GM12878 (cell line): ENCODE results near the gene BRSK2. TPM values are rescaled to one million over a fixed set of nuclear protein-coding genes. Genes with fewer than 3 reads are reported as not detected.

ENCODE experiments used
- ATAC-seq: fragments of 200-7000 bp; cut with Tn5 transposase; 3 replicates; pipeline ENCODE4 v1.9.1; 2020; ENCODE audit warnings: mild to moderate bottlenecking, moderate library complexity
- BruUV-seq: library from RNA; stranded (reverse); fragments of 400-500 nt; replicated peaks from 2 replicates; lab custom pipeline; 2021; lab: Mats Ljungman, UMichigan
- CTCF ChIA-PET: fragments of 300-600 bp; sonication (Branson Sonifier 250); formaldehyde crosslinking; extraction: SDS; loops from one replicate; lab custom pipeline; 2021; ENCODE audit warnings: inconsistent platforms; lab: Yijun Ruan, JAX
- POLR2A ChIA-PET: fragments of 350-600 bp; formaldehyde crosslinking; extraction: SDS; loops from one replicate; lab custom pipeline; 2021; ENCODE audit warnings: inconsistent platforms; lab: Charles Lee
- RAD21 ChIA-PET: fragments of 300-600 bp; sonication (Branson Sonifier 250); formaldehyde crosslinking; loops from one replicate; lab custom pipeline; 2023; ENCODE audit warnings: antibody characterized with exemption; ENCODE audit not compliant: unreplicated experiment; lab: Charles Lee
- SMC1A ChIA-PET: fragments of 300-600 bp; sonication (Branson Sonifier 250); formaldehyde crosslinking; loops from one replicate; lab custom pipeline; 2023; ENCODE audit not compliant: unreplicated experiment, uncharacterized antibody; lab: Charles Lee
- DNase-seq: peaks from one replicate; pipeline ENCODE4 v3.0.0-alpha.2; 2011; ENCODE audit warnings: low read depth, low spot score
- FAIRE-seq: peaks from 3 replicates; lab custom pipeline; 2011; peaks lifted over from hg19 to GRCh38; lab: Jason Lieb, UNC
- H2AFZ ChIP-seq: 2 replicates; pipeline ENCODE4 v1.6.0; 2011; ENCODE audit warnings: low read depth, low read length, control low read depth; ENCODE audit not compliant: control insufficient read depth
- H3K27ac ChIP-seq: 2 replicates; pipeline ENCODE4 v1.5.1; 2011; ENCODE audit warnings: control low read depth; ENCODE audit not compliant: control insufficient read depth, insufficient read depth
- H3K27me3 ChIP-seq, 2 experiments: replicated peaks in 1 of 2; 2 replicates each; pipeline versions ENCODE4 v1.6.0 to v1.6.1; 2011; ENCODE audit warnings: low read length in 1 of 2; ENCODE audit not compliant: control insufficient read depth in 2 of 2, insufficient read depth in 2 of 2
- H3K36me3 ChIP-seq, 2 experiments: 2 replicates each; pipeline ENCODE4 v1.5.1; 2011; ENCODE audit warnings: low read length in 1 of 2; ENCODE audit not compliant: control insufficient read depth in 2 of 2, insufficient read depth in 2 of 2
- H3K4me1 ChIP-seq: 2 replicates; pipeline ENCODE4 v1.6.1; 2011; ENCODE audit warnings: mild to moderate bottlenecking, low read length, moderate library complexity, mixed read lengths; ENCODE audit not compliant: control insufficient read depth, insufficient read depth
- H3K4me2 ChIP-seq: 2 replicates; pipeline ENCODE4 v1.6.0; 2011; ENCODE audit warnings: control low read depth; ENCODE audit not compliant: control insufficient read depth, insufficient read depth
- H3K4me3 ChIP-seq: fragments of 200-600 bp; sonication (generic); 2 replicates; pipeline ENCODE4 v1.5.1; 2016
- H3K79me2 ChIP-seq: 2 replicates; pipeline ENCODE4 v1.6.0; 2011; ENCODE audit warnings: low read length; ENCODE audit not compliant: control insufficient read depth, insufficient read depth
- H3K9ac ChIP-seq: 2 replicates; pipeline ENCODE4 v1.8.0; 2011; ENCODE audit warnings: low read length, control low read depth, mixed read lengths; ENCODE audit not compliant: control insufficient read depth, insufficient read depth
- H3K9me3 ChIP-seq: replicated peaks from 3 replicates; pipeline ENCODE4 v1.5.1; 2011; ENCODE audit warnings: mild to moderate bottlenecking, low read length; ENCODE audit not compliant: control insufficient read depth, insufficient read depth
- H4K20me1 ChIP-seq: 2 replicates; pipeline ENCODE4 v1.6.0; 2011; ENCODE audit not compliant: control insufficient read depth, insufficient read depth
- ATF7 ChIP-seq: fragments of 450-650 bp; IDR thresholded peaks from 2 replicates; pipeline ENCODE4 v1.6.1; 2016; ENCODE audit warnings: low read depth, mild to moderate bottlenecking
- FOS ChIP-seq: IDR thresholded peaks from 3 replicates; pipeline ENCODE4 v1.6.1; 2011; ENCODE audit warnings: borderline replicate concordance; ENCODE audit not compliant: insufficient read length; ENCODE audit errors: extremely low read depth
- FOXK2 ChIP-seq: fragments of 450-650 bp; IDR thresholded peaks from 2 replicates; pipeline ENCODE4 v1.6.1; 2017; ENCODE audit warnings: mild to moderate bottlenecking, moderate library complexity
- IRF5 ChIP-seq: fragments of 450-650 bp; IDR thresholded peaks from 2 replicates; pipeline ENCODE4 v1.6.1; 2017; ENCODE audit warnings: borderline replicate concordance
- KAT2A ChIP-seq: conservative IDR thresholded peaks from 2 replicates; pipeline ENCODE4 v1.6.1; 2011; ENCODE audit warnings: low read depth, low read length; ENCODE audit not compliant: control insufficient read depth
- MEF2B ChIP-seq: fragments of 450-650 bp; IDR thresholded peaks from 2 replicates; pipeline ENCODE4 v1.6.1; 2018; ENCODE audit warnings: mild to moderate bottlenecking, moderate library complexity; ENCODE audit not compliant: partially characterized antibody, poor library complexity, severe bottlenecking
- NFIC ChIP-seq: IDR thresholded peaks from 2 replicates; pipeline ENCODE4 v1.6.1; 2012; ENCODE audit warnings: low read depth, mild to moderate bottlenecking, inconsistent platforms, low read length, moderate library complexity
- NFYB ChIP-seq: IDR thresholded peaks from 2 replicates; pipeline ENCODE4 v1.6.1; 2011; ENCODE audit warnings: low read depth, mild to moderate bottlenecking, low read length, improper control_type of control experiment, moderate library complexity; ENCODE audit not compliant: insufficient read depth
- NR2F1 ChIP-seq: fragments of 450-650 bp; conservative IDR thresholded peaks from 2 replicates; pipeline ENCODE4 v1.6.1; 2017; ENCODE audit warnings: mild to moderate bottlenecking
- NRF1 ChIP-seq: conservative IDR thresholded peaks from 2 replicates; pipeline ENCODE4 v1.6.1; 2011; ENCODE audit warnings: mild to moderate bottlenecking, low read depth, low read length, improper control_type of control experiment
- SIN3A ChIP-seq: IDR thresholded peaks from 2 replicates; pipeline ENCODE4 v1.6.1; 2012; ENCODE audit warnings: low read depth, low read length, improper control_type of control experiment
- SIX5 ChIP-seq: IDR thresholded peaks from 2 replicates; pipeline ENCODE4 v1.6.1; 2011; ENCODE audit warnings: mild to moderate bottlenecking, low read depth, low read length, moderate library complexity; ENCODE audit not compliant: severe bottlenecking
- STAT1 ChIP-seq: fragments of 450-650 bp; conservative IDR thresholded peaks from 2 replicates; pipeline ENCODE4 v1.6.1; 2014; ENCODE audit warnings: antibody characterized with exemption, mild to moderate bottlenecking
- TARDBP ChIP-seq: IDR thresholded peaks from 2 replicates; pipeline ENCODE4 v1.6.1; 2016; ENCODE audit warnings: borderline replicate concordance
- TBL1XR1 ChIP-seq: IDR thresholded peaks from 2 replicates; pipeline ENCODE4 v1.6.1; 2012; ENCODE audit warnings: low read depth, low read length, improper control_type of control experiment
- ZBED1 ChIP-seq: IDR thresholded peaks from 2 replicates; pipeline ENCODE4 v1.6.1; 2016; ENCODE audit warnings: borderline replicate concordance
- ZNF24 ChIP-seq: fragments of 450-650 bp; IDR thresholded peaks from 2 replicates; pipeline ENCODE4 v1.6.1; 2017; ENCODE audit warnings: antibody characterized with exemption, mild to moderate bottlenecking
- WGBS: methylation state at CpG from one replicate; pipeline ENCODE4 v1.1.6; 2016; ENCODE audit warnings: low lambda C conversion rate; ENCODE audit not compliant: insufficient replicate concordance, insufficient coverage; ENCODE audit errors: missing lambda C conversion rate; 5-methylcytosine and 5-hydroxymethylcytosine counted together
- in situ Hi-C: fragments of 300-500 bp; cut with MboI; formaldehyde crosslinking; loops from 9 replicates; pipeline ENCODE4 v1.14.3; 2018; ENCODE audit warnings: mixed read lengths
- intact Hi-C: fragments of 100-400 bp; cut with micrococcal nuclease; formaldehyde crosslinking; loops from one replicate; pipeline ENCODE4 v1.14.2; 2022; ENCODE audit not compliant: unreplicated experiment
- polyA plus RNA-seq, 11 experiments: library from polyadenylated mRNA; depleted of rRNA in 4 of 11; unstranded in 6 of 11; stranded (reverse) in 5 of 11; fragments of >200 nt; fragmentation: Nextera tagmentation in 4 of 11; fragmentation: Illumina TruSeq in 1 of 11; extraction: Ambion mirVana in 4 of 11; extraction: Trizol in 1 of 11; gene quantifications; 1 replicate in 1 of 11; 2 replicates in 10 of 11; pipeline versions ENCODE4 v1.2.1 to v1.2.3, GENCODE V29; 2011 to 2016; ENCODE audit warnings: inconsistent platforms in 2 of 11, missing spikeins in 2 of 11, low read depth in 1 of 11
- total RNA-seq, 4 experiments: library from RNA; depleted of rRNA in 3 of 4; stranded (reverse); fragments of >200 nt in 3 of 4; fragmentation: Illumina TruSeq in 1 of 4; extraction: Trizol in 1 of 4; gene quantifications; 2 replicates each; pipeline versions ENCODE4 v1.2.1 to v1.2.3, GENCODE V29; 2013 to 2021
- TF ChIP-seq, protein P1 (sequence below): fragments of 450-650 bp; IDR thresholded peaks from 2 replicates; pipeline ENCODE4 v1.6.1; 2017; ENCODE audit warnings: mild to moderate bottlenecking, moderate library complexity

The BRSK2 gene
- total and polyA plus RNA-seq, 10 of the 15 experiments (the other 5 are each of a cell fraction or from before 2014, with no cell fraction given), result 0.13 TPM; not detected in 9

DNA sequence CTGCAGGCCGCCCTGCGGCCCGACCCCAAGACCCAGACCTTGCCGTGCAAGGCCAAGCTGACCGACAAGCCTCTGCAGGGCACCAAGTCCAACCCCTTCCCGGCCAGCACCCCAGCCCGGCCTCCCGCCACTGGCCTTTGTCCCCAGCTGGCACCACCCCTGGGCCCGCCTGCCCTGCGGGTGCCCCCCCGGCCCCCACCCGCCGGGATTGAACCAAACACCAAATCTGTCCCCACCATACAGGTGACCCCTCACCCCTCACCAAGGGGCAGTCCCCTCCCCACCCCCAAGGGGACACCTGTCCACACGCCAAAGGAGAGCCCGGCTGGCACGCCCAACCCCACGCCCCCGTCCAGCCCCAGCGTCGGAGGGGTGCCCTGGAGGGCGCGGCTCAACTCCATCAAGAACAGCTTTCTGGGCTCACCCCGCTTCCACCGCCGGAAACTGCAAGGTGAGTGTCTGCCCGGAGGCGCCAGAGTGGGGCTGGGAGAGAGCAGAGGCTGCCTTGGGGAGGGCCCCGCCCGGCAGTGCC, 60.7 kb downstream of the BRSK2 start:
- ChIA-PET SMC1A (no interaction called here), CTCF (interaction anchor here (1.1 kb wide), 1 partner anchor 700 kb away, joined by 3 read pairs; no protein-coding TSS in a partner anchor), RAD21 (no interaction called here), POLR2A (no interaction called here)
- TF ChIP-seq KAT2A, result no peak
- TF ChIP-seq ZBED1, result no peak
- TF ChIP-seq NFYB, result no peak
- TF ChIP-seq NR2F1, result no peak
- no peak for TF ChIP-seq ATF7
- TF ChIP-seq, protein P1, sequence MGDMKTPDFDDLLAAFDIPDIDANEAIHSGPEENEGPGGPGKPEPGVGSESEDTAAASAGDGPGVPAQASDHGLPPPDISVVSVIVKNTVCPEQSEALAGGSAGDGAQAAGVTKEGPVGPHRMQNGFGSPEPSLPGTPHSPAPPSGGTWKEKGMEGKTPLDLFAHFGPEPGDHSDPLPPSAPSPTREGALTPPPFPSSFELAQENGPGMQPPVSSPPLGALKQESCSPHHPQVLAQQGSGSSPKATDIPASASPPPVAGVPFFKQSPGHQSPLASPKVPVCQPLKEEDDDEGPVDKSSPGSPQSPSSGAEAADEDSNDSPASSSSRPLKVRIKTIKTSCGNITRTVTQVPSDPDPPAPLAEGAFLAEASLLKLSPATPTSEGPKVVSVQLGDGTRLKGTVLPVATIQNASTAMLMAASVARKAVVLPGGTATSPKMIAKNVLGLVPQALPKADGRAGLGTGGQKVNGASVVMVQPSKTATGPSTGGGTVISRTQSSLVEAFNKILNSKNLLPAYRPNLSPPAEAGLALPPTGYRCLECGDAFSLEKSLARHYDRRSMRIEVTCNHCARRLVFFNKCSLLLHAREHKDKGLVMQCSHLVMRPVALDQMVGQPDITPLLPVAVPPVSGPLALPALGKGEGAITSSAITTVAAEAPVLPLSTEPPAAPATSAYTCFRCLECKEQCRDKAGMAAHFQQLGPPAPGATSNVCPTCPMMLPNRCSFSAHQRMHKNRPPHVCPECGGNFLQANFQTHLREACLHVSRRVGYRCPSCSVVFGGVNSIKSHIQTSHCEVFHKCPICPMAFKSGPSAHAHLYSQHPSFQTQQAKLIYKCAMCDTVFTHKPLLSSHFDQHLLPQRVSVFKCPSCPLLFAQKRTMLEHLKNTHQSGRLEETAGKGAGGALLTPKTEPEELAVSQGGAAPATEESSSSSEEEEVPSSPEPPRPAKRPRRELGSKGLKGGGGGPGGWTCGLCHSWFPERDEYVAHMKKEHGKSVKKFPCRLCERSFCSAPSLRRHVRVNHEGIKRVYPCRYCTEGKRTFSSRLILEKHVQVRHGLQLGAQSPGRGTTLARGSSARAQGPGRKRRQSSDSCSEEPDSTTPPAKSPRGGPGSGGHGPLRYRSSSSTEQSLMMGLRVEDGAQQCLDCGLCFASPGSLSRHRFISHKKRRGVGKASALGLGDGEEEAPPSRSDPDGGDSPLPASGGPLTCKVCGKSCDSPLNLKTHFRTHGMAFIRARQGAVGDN, result no peak
- TF ChIP-seq FOXK2, result no peak
- TF ChIP-seq FOS, result no peak
- TF ChIP-seq SIX5, result no peak
- no peak for TF ChIP-seq TARDBP
- TF ChIP-seq NRF1, result no peak
- TF ChIP-seq STAT1, result no peak
- no peak for TF ChIP-seq ZNF24
- TF ChIP-seq TBL1XR1, result no peak
- no peak for TF ChIP-seq SIN3A
- TF ChIP-seq IRF5, result no peak
- no peak for TF ChIP-seq NFIC
- no peak for TF ChIP-seq MEF2B
- Histone ChIP-seq H3K27me3 (no peaks in the 10 kb centered on the region), H3K27ac (no peak overlapping the region), H3K9me3 (no peaks in the 10 kb centered on the region), H3K4me3 (no peak overlapping the region), H3K4me1 (no peaks in the 10 kb centered on the region), H2AFZ (no peak overlapping the region), H4K20me1 (no peaks in the 10 kb centered on the region), H3K4me2 (no peak overlapping the region), H3K36me3 (no peaks in the 10 kb centered on the region), H3K9ac (no peak overlapping the region), H3K79me2 (no peaks in the 10 kb centered on the region)
- BruUV-seq, result no TSS peak
- no peak for FAIRE-seq
- no peak for DNase-seq
- intact Hi-C loops, result no loop called here
- 68% methylated on average over 14 of the region's 29 CpGs for WGBS
- ATAC-seq, result no peak
- in situ Hi-C loops, result no loop called here
